ENCODE results near the gene ABHD8.

The ABHD8 gene

GRCh38 chr19:17266026-17266425, 37.2 kb downstream of the ABHD8 start:
- no peak for DNase-seq (ENCODE audit: low read depth)

DNA sequence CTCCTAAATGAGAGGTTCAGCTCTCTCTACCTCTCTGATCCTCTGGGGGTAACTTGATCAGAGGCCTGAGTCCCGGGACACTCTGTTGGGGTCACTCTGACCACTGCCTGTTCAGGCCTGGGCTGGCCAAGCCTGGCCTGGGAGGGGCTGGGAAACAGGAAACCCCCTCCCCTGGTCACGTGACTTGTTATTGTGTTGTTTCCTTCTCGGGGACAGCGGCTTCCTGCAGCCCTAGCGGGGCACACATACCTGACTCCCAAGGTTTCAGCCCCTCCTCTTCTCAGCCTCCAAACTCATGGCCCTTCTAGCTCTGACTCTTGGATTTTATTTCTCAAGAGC, 38.6 kb downstream of the ABHD8 start, which contains the start of gene USHBP1:
Gene USHBP1 (minus strand): TSS at position 105 of the 339 bp plus-strand sequence. CDS start 446 bp downstream, outside the sequence.
- DNase-seq (ENCODE audit: low read depth) = no peak

DNA sequence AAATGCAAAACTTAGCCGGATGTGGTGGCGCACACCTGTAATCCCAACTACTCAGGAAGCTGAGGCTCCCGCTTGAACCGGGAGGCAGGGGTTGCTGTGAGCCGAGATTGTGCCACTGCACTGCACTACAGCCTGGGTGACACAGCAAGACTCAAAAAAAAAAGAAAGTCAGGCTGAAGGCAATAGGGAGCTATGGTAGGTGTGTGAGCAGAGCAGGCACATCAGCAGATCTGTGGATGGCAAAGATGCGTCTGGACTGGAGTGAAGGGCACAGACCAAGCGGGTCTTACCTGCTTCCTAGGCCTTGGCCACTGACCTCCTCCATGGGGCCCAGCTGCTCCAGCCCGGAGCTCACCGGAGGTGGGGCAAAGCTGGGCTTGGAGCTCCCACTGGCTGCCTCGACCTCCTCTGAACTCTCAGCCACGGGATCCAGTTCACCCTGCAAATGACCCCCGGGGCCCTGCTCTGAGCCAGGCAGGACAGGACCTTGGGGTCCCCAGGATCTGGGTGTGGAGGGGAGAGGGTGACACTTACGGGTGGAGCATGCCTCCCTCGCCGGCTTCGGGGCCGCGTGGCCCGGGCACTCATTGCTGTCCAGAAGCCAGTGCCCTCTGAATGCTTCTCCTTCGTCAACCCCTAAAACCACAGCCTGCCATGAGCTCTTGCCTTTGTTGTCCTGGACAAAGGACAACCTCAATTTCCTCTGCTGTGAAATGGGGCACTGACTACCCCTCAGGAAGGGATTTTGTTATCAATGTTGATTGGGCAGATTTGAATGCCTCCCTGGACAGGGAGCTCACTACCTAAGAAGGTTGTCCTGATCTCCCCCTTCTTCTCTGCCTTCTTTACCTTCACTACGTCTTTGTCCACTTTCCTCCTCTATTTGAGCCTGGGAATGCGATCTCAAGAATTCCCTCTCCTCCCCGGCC, 39.2 kb downstream of the ABHD8 start:
- no peak for DNase-seq (ENCODE audit: low read depth)

GRCh38 chr19:17262557-17262956, 40.7 kb downstream of the ABHD8 start:
- DNase-seq (ENCODE audit: low read depth) = no peak

DNA sequence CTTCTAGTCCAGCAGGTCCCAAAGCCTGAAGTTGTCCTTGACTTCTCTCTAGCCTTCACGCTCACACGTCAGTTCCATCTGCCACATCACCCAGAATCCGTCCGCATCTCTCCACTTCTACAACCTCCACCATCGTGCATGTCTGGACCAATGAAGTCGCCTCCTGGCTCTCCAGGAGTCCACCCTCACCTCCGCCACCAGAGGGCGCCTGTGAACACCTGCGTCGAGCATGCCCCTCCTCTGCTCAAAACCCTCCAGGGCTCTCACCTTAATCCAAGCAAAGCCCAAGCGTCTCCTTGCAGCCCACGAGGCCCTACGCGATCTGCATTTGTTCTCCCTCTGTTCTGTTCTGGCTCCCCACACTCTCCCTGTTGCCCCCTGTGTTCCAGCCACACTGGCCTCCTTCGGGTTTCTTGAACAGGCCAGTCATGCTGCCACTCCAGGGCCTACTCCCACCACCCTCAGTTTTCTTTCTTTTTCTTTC, 42.3 kb downstream of the ABHD8 start:
- no peak for DNase-seq (ENCODE audit: low read depth)

DNA sequence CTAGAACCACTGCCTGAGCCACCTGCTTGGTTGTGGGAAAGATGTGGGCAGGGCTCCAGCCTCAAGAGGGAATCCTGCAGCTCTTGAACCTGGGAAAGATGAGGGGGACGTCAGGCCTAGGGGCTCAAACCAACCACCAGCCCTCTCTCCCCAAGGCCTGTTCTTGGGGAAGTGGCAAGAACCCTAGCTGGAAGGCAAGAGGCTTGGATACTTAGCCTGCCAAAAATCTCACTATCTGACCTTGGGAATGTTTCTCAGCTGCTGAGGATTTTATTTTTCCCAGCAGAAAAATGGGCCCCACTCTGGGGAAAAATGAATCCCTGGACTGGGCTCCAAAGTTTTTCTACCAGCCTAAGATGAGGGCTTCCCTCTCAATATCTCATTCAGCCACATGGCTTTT, 43.3 kb downstream of the ABHD8 start:
- DNase-seq (ENCODE audit: low read depth) = no peak

- no peak for DNase-seq (ENCODE audit: low read depth)
Observed at GRCh38 chr19:17259118-17259780, 44.0 kb downstream of the ABHD8 start.

DNA sequence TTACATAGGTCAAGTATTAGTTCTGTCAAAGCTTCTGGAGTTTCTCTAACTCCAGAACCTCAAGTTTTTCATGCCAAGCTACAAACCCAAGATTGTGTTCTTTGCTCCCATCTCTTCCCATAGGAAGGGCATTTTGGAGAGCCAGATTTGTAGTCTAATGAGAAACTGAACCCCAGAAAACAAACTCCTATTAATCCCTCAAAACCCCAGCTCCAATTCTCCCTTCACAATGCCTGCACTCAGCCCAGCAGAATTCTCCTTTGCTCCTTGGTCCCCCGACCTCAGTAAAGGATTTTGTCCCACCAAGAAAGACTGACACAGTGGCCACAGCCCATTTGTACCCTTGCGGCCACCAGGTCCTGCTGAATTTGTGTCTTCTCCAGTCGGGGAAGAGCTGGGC, 47.1 kb downstream of the ABHD8 start:
- no peak for DNase-seq (ENCODE audit: low read depth)

DNA sequence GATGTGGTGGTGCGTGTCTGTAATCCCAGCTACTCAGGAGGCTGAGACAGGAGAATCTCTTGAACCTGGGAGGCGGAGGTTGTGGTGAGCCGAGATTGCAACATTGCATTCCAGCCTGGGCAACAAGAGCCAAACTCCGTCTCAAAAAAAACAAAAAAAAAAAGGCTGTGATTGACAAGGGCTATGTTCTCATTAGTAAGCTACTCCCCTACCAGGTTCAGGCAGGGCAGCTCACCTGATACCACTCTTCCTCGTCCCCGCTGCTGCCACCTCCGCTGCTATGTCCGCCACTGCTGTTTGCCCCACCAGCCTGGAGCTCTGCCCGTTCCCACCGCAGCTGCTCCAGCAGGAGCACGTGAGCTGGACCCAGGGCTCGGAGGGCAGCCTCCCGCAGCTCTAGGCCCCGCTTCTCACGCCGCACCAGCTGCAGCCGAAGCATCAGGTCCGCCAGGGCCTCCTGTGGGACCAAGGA, 48.0 kb downstream of the ABHD8 start:
- DNase-seq (ENCODE audit: low read depth) = no peak

GRCh38 chr19:17254636-17255035, 48.6 kb downstream of the ABHD8 start:
- no peak for DNase-seq (ENCODE audit: low read depth)

DNA sequence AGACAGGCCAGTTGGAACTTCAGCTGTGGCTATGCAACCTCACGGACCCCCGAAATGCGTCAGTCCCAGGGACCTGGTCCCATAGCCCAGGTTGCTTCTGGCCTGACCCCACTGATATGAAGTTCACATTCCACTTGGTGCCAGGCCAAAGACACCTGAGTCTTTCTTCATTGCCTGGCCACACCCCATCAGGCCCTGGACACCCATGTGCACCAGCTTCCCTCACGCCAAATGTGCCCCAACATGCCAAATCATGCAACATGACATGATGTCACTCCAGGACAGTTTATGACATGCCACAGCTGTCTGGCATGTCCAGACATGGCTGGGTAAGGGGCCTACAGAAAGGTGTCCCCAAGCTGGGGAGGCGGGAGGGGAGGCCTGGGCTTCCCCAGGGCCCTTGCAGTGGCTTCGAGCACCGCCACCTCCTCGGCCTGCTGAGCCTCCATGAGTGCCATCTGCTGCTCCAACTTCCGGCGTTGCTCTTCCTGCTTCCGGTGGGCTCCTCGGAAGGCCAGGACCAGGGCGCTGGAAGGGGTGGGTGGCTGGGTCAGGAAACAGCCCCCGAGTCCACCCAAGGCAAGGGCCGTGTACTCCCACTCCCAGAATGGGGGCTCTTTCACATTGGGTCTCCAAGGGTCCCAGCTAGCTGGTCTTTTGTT, 53.2 kb downstream of the ABHD8 start:
- no peak for DNase-seq (ENCODE audit: low read depth)

DNA sequence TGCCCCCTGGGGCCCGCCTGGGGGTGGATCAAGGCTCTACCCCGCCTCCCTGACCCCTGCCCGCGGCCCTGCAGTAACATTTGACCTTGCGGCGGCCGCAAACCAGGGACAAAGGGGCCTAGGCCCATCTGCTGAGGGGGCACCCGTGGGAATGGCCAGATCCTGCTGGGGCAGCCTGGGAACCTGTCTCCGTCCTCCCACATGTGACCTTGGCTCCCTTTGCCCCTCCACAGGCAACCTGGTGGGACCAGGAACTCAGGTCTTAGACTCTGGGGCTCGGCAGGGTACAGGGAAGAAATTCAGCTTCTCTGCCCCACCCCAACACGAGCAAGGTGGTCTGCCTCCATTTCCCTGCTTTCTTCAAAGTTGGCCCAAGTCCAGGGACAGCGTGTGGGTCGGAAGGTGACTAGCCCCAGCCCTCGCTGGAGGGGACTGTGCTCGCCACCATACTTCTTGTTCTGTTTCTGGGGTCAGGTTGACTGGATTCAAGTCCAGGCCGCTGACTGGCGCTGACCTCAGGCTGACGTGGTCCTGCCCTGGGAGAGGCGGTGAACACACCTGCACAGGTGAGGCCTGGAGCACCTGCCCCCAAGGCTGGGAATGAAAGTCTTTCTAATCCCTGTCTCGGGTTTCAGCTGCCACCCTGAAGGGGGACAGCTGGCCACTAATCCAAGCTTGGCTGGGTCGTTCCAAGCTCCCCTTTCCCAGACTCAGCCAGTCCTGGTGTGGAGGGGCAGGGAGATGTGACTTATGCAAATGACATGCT, 55.0 kb downstream of the ABHD8 start:
- no peak for DNase-seq (ENCODE audit: low read depth)

- no peak for DNase-seq (ENCODE audit: low read depth)
Observed at GRCh38 chr19:17246681-17247425, 56.4 kb downstream of the ABHD8 start.

- DNase-seq (ENCODE audit: low read depth) = no peak
Observed at GRCh38 chr19:17245535-17245984, 57.7 kb downstream of the ABHD8 start, which contains the start of gene NR2F6. TSS of gene NR2F6 (minus strand) at chr19:17245919. CDS start at chr19:17245220, 699 bp downstream.

DNA sequence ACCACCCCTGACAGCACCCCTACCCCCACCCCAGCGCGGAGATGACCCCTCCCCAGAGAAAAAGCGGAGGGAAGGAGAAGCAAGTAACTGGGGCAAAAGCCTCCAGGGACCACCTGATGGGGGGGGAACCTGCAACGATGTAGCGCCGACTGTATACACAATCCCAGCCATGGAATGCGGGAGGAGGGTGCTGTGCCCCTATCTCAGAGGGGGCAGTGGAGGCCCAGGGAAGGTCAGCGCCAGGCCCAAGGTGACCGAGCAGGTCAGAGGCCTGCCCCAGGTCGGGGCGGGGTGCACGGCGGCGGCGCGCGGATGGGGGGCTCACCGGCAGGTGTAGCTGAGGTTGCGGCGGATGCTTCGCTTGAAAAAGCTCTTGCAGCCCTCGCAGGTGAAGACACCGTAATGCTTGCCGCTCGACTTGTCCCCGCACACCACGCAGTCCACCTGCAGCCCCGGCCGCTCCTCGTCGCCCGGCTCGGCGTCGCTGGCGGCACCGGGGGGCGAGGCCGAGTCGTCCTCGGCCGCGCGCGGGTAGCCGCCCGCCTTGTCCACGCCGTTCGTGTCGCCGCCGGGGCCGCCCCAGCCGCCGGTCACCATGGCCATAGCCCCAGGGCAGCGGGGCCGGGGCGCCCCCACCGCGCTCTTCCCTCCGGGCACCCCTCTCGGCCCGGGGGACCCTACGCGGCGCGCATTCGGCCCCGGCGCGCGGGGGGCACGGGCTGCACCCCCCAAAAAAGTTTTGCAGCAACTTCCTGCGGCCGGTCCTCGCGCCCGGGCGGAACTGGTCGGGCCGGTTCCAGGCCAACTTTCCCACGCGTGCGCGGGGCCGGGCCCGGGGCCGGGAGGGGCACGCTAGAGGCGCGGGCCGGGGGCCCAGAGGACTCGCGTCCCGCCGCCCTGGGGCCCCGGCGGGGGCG, 58.3 kb downstream of the ABHD8 start:
- DNase-seq (ENCODE audit: low read depth) = no peak

- no peak for DNase-seq (ENCODE audit: low read depth)
Observed at GRCh38 chr19:17243830-17244617, 59.2 kb downstream of the ABHD8 start.

- DNase-seq (ENCODE audit: low read depth) = no peak
Observed at GRCh38 chr19:17243211-17243829, 59.9 kb downstream of the ABHD8 start.

- no peak for DNase-seq (ENCODE audit: low read depth)
Observed at GRCh38 chr19:17242431-17243208, 60.6 kb downstream of the ABHD8 start.

Data from GM04503 (cell line).